GM12878 (cell line): Measurements from ENCODE around the gene ZBTB24. TPM values are rescaled to one million over a fixed set of nuclear protein-coding genes. Genes with fewer than 3 reads are reported as not detected.

Experiments used
- BHLHE40 ChIP-seq, 2 experiments: fragments of 450-650 bp in 1 of 2; IDR thresholded peaks; 2 replicates each; pipeline ENCODE4 v1.6.1; 2011 to 2017; ENCODE audit warnings: low read depth in 2 of 2, borderline replicate concordance in 1 of 2, improper control_type of control experiment in 1 of 2, low read length in 1 of 2, mild to moderate bottlenecking in 1 of 2
- CEBPB ChIP-seq, 2 experiments: fragments of 150-350 bp in 1 of 2; IDR thresholded peaks; 2 replicates each; pipeline ENCODE4 v1.6.1; 2012 to 2014; ENCODE audit warnings: low read depth in 2 of 2, low read length in 2 of 2, borderline replicate concordance in 1 of 2, inconsistent platforms in 1 of 2
- CHD2 ChIP-seq: IDR thresholded peaks from 2 replicates; pipeline ENCODE4 v1.6.1; 2011; ENCODE audit warnings: low read depth, low read length, improper control_type of control experiment, borderline replicate concordance
- EP300 ChIP-seq, 2 experiments: fragments of 150-350 bp in 1 of 2; IDR thresholded peaks; 2 replicates each; pipeline ENCODE4 v1.6.1; 2011 to 2012; ENCODE audit warnings: low read depth in 2 of 2, low read length in 2 of 2, borderline replicate concordance in 1 of 2, improper control_type of control experiment in 1 of 2, inconsistent platforms in 1 of 2; ENCODE audit not compliant: control insufficient read depth in 1 of 2
- FOS ChIP-seq: IDR thresholded peaks from 3 replicates; pipeline ENCODE4 v1.6.1; 2011; ENCODE audit warnings: borderline replicate concordance; ENCODE audit not compliant: insufficient read length; ENCODE audit errors: extremely low read depth
- FOXM1 ChIP-seq: IDR thresholded peaks from 2 replicates; pipeline ENCODE4 v1.6.1; 2012; ENCODE audit warnings: low read depth, mild to moderate bottlenecking, inconsistent platforms, low read length, moderate library complexity
- JUNB ChIP-seq: IDR thresholded peaks from 2 replicates; pipeline ENCODE4 v1.6.1; 2016; ENCODE audit warnings: antibody characterized with exemption, mild to moderate bottlenecking
- MEF2A ChIP-seq: IDR thresholded peaks from 2 replicates; pipeline ENCODE4 v1.6.1; 2011; ENCODE audit warnings: low read depth, mild to moderate bottlenecking, low read length, moderate library complexity; ENCODE audit not compliant: insufficient read depth
- PML ChIP-seq: IDR thresholded peaks from 2 replicates; pipeline ENCODE4 v1.6.1; 2012; ENCODE audit warnings: low read length, inconsistent platforms
- POLR2AphosphoS5 ChIP-seq: IDR thresholded peaks from 2 replicates; pipeline ENCODE4 v1.6.1; 2011; ENCODE audit warnings: mild to moderate bottlenecking, low read length, inconsistent platforms
- RAD21 ChIP-seq: IDR thresholded peaks from 2 replicates; pipeline ENCODE4 v1.6.1; 2011; ENCODE audit warnings: mild to moderate bottlenecking, low read depth, low read length, moderate library complexity; ENCODE audit not compliant: insufficient read depth
- SIN3A ChIP-seq: IDR thresholded peaks from 2 replicates; pipeline ENCODE4 v1.6.1; 2012; ENCODE audit warnings: low read depth, low read length, improper control_type of control experiment
- SMAD1 ChIP-seq: fragments of 450-650 bp; IDR thresholded peaks from 2 replicates; pipeline ENCODE4 v1.6.1; 2018; ENCODE audit warnings: mild to moderate bottlenecking, low read depth; ENCODE audit not compliant: partially characterized antibody
- SRF ChIP-seq, 2 experiments: IDR thresholded peaks; 2 replicates each; pipeline ENCODE4 v1.6.1; 2011; ENCODE audit warnings: low read depth in 2 of 2, low read length in 2 of 2, mild to moderate bottlenecking in 1 of 2, moderate library complexity in 1 of 2
- SUZ12 ChIP-seq: fragments of 200-600 bp; sonication (generic); IDR thresholded peaks from one replicate; pipeline ENCODE4 v1.6.1; 2018; ENCODE audit warnings: antibody characterized with exemption, mild to moderate bottlenecking; ENCODE audit not compliant: unreplicated experiment
- WRNIP1 ChIP-seq: IDR thresholded peaks from 2 replicates; pipeline ENCODE4 v1.6.1; 2011; ENCODE audit warnings: low read depth, low read length, improper control_type of control experiment, borderline replicate concordance
- ZNF384 ChIP-seq: IDR thresholded peaks from 2 replicates; pipeline ENCODE4 v1.6.1; 2012; ENCODE audit warnings: low read depth, mild to moderate bottlenecking, low read length, improper control_type of control experiment, borderline replicate concordance
- polyA plus RNA-seq, 11 experiments: library from polyadenylated mRNA; depleted of rRNA in 4 of 11; unstranded in 6 of 11; stranded (reverse) in 5 of 11; fragments of >200 nt; fragmentation: Nextera tagmentation in 4 of 11; fragmentation: Illumina TruSeq in 1 of 11; extraction: Ambion mirVana in 4 of 11; extraction: Trizol in 1 of 11; gene quantifications; 1 replicate in 1 of 11; 2 replicates in 10 of 11; pipeline versions ENCODE4 v1.2.1 to v1.2.3, GENCODE V29; 2011 to 2016; ENCODE audit warnings: inconsistent platforms in 2 of 11, missing spikeins in 2 of 11, low read depth in 1 of 11
- total RNA-seq, 4 experiments: library from RNA; depleted of rRNA in 3 of 4; stranded (reverse); fragments of >200 nt in 3 of 4; fragmentation: Illumina TruSeq in 1 of 4; extraction: Trizol in 1 of 4; gene quantifications; 2 replicates each; pipeline versions ENCODE4 v1.2.1 to v1.2.3, GENCODE V29; 2013 to 2021
- TF ChIP-seq, protein P1 (sequence below): IDR thresholded peaks from 2 replicates; pipeline ENCODE4 v1.6.1; 2012; ENCODE audit warnings: mild to moderate bottlenecking, low read depth, low read length
- TF ChIP-seq, protein P2 (sequence below): fragments of 450-650 bp; IDR thresholded peaks from 2 replicates; pipeline ENCODE4 v1.6.1; 2016; ENCODE audit warnings: mild to moderate bottlenecking
- TF ChIP-seq, protein P3 (sequence below): IDR thresholded peaks from 2 replicates; pipeline ENCODE4 v1.6.1; 2011; ENCODE audit warnings: borderline replicate concordance, low read depth, mild to moderate bottlenecking, moderate library complexity, mixed read lengths, low read length; ENCODE audit not compliant: insufficient read depth; ENCODE audit errors: extremely low read length
- TF ChIP-seq, protein P4 (sequence below): fragments of 450-650 bp; IDR thresholded peaks from 2 replicates; pipeline ENCODE4 v1.6.1; 2017; ENCODE audit warnings: low read depth, mild to moderate bottlenecking, moderate library complexity

The ZBTB24 gene
- total and polyA plus RNA-seq, 10 of the 15 experiments (the other 5 are each of a cell fraction or from before 2014, with no cell fraction given) = 2.9 to 17.7 (median 8.5) TPM

DNA sequence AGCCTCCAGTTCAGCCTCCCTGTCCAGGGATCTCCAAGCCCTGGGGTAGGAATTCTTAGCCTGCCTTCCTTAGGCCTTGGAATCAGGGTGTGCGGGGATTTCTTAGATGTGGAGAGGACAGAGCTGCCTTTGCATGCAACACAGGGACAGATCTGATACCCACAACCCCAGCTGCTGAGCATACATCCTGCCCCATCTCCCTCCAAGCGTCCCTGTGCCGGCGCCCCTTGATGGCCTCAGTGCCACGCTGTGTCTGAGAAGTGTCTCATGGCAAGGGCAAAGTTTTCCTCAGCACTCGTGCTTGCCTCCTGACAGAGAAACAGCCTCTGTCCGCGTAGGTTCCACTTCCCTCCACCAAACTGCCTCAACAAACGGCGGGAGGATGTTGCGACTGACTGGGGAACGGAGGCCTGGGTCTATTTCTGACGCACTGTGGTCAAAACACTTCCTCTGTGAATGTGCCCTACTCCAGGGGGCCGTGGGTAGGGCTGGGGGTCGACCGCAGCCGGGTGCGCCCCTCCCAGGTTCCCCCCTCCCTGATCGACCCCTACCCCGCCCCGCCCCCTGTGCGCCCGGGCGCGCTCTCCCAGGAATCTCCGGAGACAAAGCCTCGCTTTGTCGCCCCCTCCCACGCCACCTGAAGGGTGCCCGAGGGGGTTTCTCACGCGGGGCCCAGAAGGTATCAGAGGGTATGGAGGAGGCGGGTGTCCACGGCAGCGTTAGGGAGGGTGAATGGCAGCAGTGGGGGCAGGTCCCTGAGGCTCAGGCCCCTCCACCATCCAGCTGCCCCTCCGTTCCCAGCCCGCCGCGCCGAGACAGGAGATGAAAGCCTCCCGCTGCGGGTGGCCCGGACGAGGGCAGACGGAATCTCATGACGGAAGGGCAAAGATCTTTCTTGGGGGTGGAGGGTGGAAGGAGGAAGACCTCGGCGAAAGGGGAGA is 28.3 kb downstream of the ZBTB24 start (continued):
- TF ChIP-seq, protein P1, sequence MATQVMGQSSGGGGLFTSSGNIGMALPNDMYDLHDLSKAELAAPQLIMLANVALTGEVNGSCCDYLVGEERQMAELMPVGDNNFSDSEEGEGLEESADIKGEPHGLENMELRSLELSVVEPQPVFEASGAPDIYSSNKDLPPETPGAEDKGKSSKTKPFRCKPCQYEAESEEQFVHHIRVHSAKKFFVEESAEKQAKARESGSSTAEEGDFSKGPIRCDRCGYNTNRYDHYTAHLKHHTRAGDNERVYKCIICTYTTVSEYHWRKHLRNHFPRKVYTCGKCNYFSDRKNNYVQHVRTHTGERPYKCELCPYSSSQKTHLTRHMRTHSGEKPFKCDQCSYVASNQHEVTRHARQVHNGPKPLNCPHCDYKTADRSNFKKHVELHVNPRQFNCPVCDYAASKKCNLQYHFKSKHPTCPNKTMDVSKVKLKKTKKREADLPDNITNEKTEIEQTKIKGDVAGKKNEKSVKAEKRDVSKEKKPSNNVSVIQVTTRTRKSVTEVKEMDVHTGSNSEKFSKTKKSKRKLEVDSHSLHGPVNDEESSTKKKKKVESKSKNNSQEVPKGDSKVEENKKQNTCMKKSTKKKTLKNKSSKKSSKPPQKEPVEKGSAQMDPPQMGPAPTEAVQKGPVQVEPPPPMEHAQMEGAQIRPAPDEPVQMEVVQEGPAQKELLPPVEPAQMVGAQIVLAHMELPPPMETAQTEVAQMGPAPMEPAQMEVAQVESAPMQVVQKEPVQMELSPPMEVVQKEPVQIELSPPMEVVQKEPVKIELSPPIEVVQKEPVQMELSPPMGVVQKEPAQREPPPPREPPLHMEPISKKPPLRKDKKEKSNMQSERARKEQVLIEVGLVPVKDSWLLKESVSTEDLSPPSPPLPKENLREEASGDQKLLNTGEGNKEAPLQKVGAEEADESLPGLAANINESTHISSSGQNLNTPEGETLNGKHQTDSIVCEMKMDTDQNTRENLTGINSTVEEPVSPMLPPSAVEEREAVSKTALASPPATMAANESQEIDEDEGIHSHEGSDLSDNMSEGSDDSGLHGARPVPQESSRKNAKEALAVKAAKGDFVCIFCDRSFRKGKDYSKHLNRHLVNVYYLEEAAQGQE = no peak
- peak; percentile 74; the same call in 1 of the 2 replicates for TF ChIP-seq MEF2A
- TF ChIP-seq ZNF384 = no peak
- TF ChIP-seq SUZ12 = no peak
- TF ChIP-seq JUNB = no peak
- no peak for TF ChIP-seq CHD2
- no peak for TF ChIP-seq SIN3A
- no peak for TF ChIP-seq SRF (IDR thresholded peaks at IDR 0.05; ENCODE audit: low read depth in 2 of 2, low read length in 2 of 2)
- no peak for TF ChIP-seq RAD21
- no peak for TF ChIP-seq CEBPB (IDR thresholded peaks at IDR 0.05; ENCODE audit: borderline replicate concordance in 1 of 2, low read depth in 2 of 2, low read length in 2 of 2)
- TF ChIP-seq WRNIP1 = no peak
- 0 out of 2 replicates have a peak, but pooled peaks have one; percentile 55 for TF ChIP-seq PML
- TF ChIP-seq, protein P2, sequence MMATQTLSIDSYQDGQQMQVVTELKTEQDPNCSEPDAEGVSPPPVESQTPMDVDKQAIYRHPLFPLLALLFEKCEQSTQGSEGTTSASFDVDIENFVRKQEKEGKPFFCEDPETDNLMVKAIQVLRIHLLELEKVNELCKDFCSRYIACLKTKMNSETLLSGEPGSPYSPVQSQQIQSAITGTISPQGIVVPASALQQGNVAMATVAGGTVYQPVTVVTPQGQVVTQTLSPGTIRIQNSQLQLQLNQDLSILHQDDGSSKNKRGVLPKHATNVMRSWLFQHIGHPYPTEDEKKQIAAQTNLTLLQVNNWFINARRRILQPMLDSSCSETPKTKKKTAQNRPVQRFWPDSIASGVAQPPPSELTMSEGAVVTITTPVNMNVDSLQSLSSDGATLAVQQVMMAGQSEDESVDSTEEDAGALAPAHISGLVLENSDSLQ = no peak
- TF ChIP-seq, protein P3, sequence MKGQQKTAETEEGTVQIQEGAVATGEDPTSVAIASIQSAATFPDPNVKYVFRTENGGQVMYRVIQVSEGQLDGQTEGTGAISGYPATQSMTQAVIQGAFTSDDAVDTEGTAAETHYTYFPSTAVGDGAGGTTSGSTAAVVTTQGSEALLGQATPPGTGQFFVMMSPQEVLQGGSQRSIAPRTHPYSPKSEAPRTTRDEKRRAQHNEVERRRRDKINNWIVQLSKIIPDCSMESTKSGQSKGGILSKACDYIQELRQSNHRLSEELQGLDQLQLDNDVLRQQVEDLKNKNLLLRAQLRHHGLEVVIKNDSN = no peak
- peak; percentile 44 to 78; a peak in 3 of 4 replicates for TF ChIP-seq BHLHE40 (IDR thresholded peaks at IDR 0.05; ENCODE audit: borderline replicate concordance in 1 of 2, low read depth in 2 of 2, low read length in 1 of 2)
- TF ChIP-seq FOS = no peak
- no peak for TF ChIP-seq SMAD1
- TF ChIP-seq, protein P4, sequence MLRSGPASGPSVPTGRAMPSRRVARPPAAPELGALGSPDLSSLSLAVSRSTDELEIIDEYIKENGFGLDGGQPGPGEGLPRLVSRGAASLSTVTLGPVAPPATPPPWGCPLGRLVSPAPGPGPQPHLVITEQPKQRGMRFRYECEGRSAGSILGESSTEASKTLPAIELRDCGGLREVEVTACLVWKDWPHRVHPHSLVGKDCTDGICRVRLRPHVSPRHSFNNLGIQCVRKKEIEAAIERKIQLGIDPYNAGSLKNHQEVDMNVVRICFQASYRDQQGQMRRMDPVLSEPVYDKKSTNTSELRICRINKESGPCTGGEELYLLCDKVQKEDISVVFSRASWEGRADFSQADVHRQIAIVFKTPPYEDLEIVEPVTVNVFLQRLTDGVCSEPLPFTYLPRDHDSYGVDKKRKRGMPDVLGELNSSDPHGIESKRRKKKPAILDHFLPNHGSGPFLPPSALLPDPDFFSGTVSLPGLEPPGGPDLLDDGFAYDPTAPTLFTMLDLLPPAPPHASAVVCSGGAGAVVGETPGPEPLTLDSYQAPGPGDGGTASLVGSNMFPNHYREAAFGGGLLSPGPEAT = no peak
- no peak for TF ChIP-seq FOXM1
- TF ChIP-seq EP300 (IDR thresholded peaks at IDR 0.05; ENCODE audit: borderline replicate concordance in 1 of 2, control insufficient read depth in 1 of 2, low read depth in 2 of 2, low read length in 2 of 2) = peak; percentile 57 to 65; a peak in 2 of 4 replicates
- peak; percentile 87 for TF ChIP-seq POLR2AphosphoS5
